GM19397 (cell line): Measurements from ENCODE around the gene RSRC1.
"Not testable (repeated sequence)": the region's sequence is repeated elsewhere in the genome, so short reads cannot be mapped to it uniquely, and the experiment has no call there.

ENCODE experiments used
- ATAC-seq: cut with Tn5 transposase; IDR thresholded peaks from one replicate; pipeline ENCODE4 v1.9.1; 2021; ENCODE audit warnings: mild to moderate bottlenecking, moderate library complexity; ENCODE audit not compliant: unreplicated experiment

The RSRC1 gene

GRCh38 chr3:158109804-158110657 is at the start of gene RSRC1:
Gene RSRC1, plus strand, starts transcription at chr3:158110089. Its CDS starts 12,016 bp downstream, at chr3:158122105.
- ATAC-seq = peak; percentile 81

GRCh38 chr3:158065574-158065973 is 44.3 kb upstream of the RSRC1 start:
- not testable (repeated sequence) for ATAC-seq

GRCh38 chr3:158072790-158073189 is 37.1 kb upstream of the RSRC1 start:
- no peak for ATAC-seq

- ATAC-seq = no peak
Measured at GRCh38 chr3:158074591-158074990, 35.3 kb upstream of the RSRC1 start.

GRCh38 chr3:158079599-158079998 is 30.3 kb upstream of the RSRC1 start:
- ATAC-seq = no peak

- ATAC-seq = no peak
Measured at GRCh38 chr3:158084651-158085050, 25.2 kb upstream of the RSRC1 start.

GRCh38 chr3:158085358-158085757 is 24.5 kb upstream of the RSRC1 start:
- ATAC-seq = no peak

- no peak for ATAC-seq
Measured at GRCh38 chr3:158085931-158086330, 24.0 kb upstream of the RSRC1 start.

GRCh38 chr3:158086361-158086760 is 23.5 kb upstream of the RSRC1 start:
- no peak for ATAC-seq

GRCh38 chr3:158086776-158087175 is 23.1 kb upstream of the RSRC1 start:
- no peak for ATAC-seq

GRCh38 chr3:158091531-158091930 is 18.4 kb upstream of the RSRC1 start:
- ATAC-seq = no peak

GRCh38 chr3:158093526-158093925 is 16.4 kb upstream of the RSRC1 start:
- no peak for ATAC-seq

GRCh38 chr3:158094235-158095110 is 15.4 kb upstream of the RSRC1 start:
- peak; percentile 67 for ATAC-seq

- ATAC-seq = peak; percentile 37
Measured at GRCh38 chr3:158095111-158095813, 14.6 kb upstream of the RSRC1 start.

- ATAC-seq = no peak
Measured at GRCh38 chr3:158095814-158096704, 13.8 kb upstream of the RSRC1 start.

- ATAC-seq = no peak
Measured at GRCh38 chr3:158097081-158097592, 12.8 kb upstream of the RSRC1 start.

GRCh38 chr3:158097593-158098308 is 12.1 kb upstream of the RSRC1 start:
- peak; percentile 74 for ATAC-seq

- no peak for ATAC-seq
Measured at GRCh38 chr3:158098309-158098639, 11.6 kb upstream of the RSRC1 start.

GRCh38 chr3:158098834-158099424 is 11.0 kb upstream of the RSRC1 start:
- no peak for ATAC-seq
